Measurements from ENCODE around the gene SOX13. TPM values are rescaled to one million over a fixed set of nuclear protein-coding genes. Genes with fewer than 3 reads are reported as not detected.

The SOX13 gene
- total and polyA plus RNA-seq, 2 of the 4 experiments (the other 2 are of a cell fraction) = 0.54 to 3.5 TPM

DNA sequence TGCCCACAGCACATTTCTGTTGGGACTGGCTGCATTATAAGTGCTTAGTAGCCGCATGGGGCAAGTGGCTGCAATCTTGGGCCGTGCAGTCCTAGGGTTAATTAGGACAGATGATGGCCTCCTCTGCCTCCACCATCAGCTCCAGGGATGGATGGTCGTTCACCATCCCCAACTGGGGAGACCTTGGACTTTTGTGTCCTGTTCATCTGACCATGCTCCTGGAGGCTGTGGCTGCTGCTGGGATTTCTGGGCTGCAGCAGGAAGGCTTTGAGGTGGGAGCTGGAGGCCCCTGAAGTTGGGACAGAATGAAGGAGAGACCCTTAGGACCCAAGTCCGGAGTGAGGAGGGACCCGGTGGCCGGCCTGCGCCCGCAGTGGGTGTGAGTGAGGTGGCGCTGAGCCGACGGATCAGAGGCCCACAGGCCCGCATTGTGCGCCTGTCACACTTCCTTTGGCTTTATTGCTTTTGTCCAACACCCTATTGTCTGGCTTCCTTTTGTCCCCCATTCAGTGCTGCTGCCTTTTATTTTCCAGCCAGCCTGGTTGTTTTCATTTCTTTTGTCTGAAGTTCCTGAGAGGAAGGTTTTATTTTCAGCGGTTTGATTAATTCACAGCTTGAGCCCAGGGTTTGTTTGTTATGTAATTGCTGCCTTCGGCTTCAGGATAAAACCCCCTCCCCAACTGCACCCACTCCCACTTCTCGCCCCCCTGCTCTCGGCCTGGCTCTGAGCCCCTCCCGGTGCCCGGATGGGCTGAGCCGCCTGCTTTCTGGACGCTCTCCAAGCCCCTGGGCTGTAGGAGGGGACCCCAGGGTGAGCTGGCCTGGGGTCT is 35.6 kb downstream of the SOX13 start:
- intact Hi-C loops (cut with micrococcal nuclease) (no loop called here), in situ Hi-C loops (cut with MboI; ENCODE audit: low sequenced_read_pairs) (no loop called here), dilution Hi-C loops (cut with HindIII; ENCODE audit: low sequenced_read_pairs, unreplicated experiment) (no loop called here)
- ChIA-PET POLR2A (ENCODE audit: unreplicated experiment) (no interaction called here), CTCF (interaction anchor here (0.9 kb wide), 1 partner anchor 237 kb away, joined by 3 read pairs; no protein-coding TSS in a partner anchor)
- Histone ChIP-seq H3K9me3 (ENCODE audit: control insufficient read depth, insufficient read depth, low read length) (no peaks in the 10 kb centered on the region), H3K36me3 (ENCODE audit: control insufficient read depth, insufficient read depth, low read length) (no peaks in the 10 kb centered on the region), H3K18ac (ENCODE audit: low read depth, low read length) (no peak overlapping the region), H3K4me1 (ENCODE audit: control insufficient read depth, insufficient read depth, low read length) (peaks cover 7% of the 10 kb centered on the region; the same call in 1 of the 2 replicates), H2AFZ (replicated peaks; ENCODE audit: low read length, poor library complexity) (no peak overlapping the region), H3K4me2 (ENCODE audit: low read depth, low read length) (no peak overlapping the region), H3K14ac (replicated peaks; ENCODE audit: low read depth, low read length) (no peak overlapping the region), H4K8ac (ENCODE audit: low read depth in 2 of 2, low read length in 2 of 2) (no peak overlapping the region), H3K27ac (ENCODE audit: insufficient read depth, low read length) (no peak overlapping the region), H2BK15ac (ENCODE audit: low read depth, low read length) (no peak overlapping the region), H4K20me1 (ENCODE audit: insufficient read depth, low read length) (no peaks in the 10 kb centered on the region; the same call in none of the 2 replicates), H3K9me1 (ENCODE audit: insufficient read depth, low read length) (peaks cover 3% of the 10 kb centered on the region), H3K23ac (ENCODE audit: low read depth, low read length) (no peak overlapping the region), H2BK120ac (ENCODE audit: low read depth, low read length) (no peak overlapping the region), H4K91ac (ENCODE audit: insufficient read depth, low read depth, low read length) (no peak overlapping the region), H3K56ac (ENCODE audit: extremely low read depth, insufficient read depth, low read length) (no peak overlapping the region), H2BK5ac (ENCODE audit: low read depth, low read length, poor library complexity, severe bottlenecking) (no peak overlapping the region), H2BK20ac (ENCODE audit: low read depth, low read length) (no peak overlapping the region), H3K79me1 (ENCODE audit: low read depth in 1 of 2, low read length in 2 of 2) (peaks cover 0 to 7% of the 10 kb centered on the region in 2 experiments; a peak in 2 of 4 replicates), H2AK9ac (replicated peaks; ENCODE audit: low read depth, low read length, poor library complexity) (no peak overlapping the region), H3K9ac (ENCODE audit: low read depth, low read length) (no peak overlapping the region), H3K4ac (ENCODE audit: low read depth, low read length) (no peak overlapping the region), H3K4me3 (ENCODE audit: insufficient read depth, low read depth, low read length) (no peak overlapping the region), H4K5ac (ENCODE audit: low read depth, low read length) (no peak overlapping the region), H3K27me3 (ENCODE audit: control insufficient read depth, insufficient read depth, low read length) (no peaks in the 10 kb centered on the region), H2AK5ac (ENCODE audit: low read depth, low read length) (no peak overlapping the region)
- no TSS peak for BruUV-seq (replicated peaks)
- WGBS, 2 experiments (ENCODE audit: extremely low coverage in 2 of 2, insufficient read length in 1 of 2) = no CpG with 5 or more reads among the region's 21 CpGs
- ATAC-seq (ENCODE audit: low read depth) (no peak), DNase-seq (no peak)
- TF ChIP-seq CEBPB (IDR thresholded peaks at IDR 0.05; ENCODE audit: low read depth, low read length) (no peak), RCOR1 (IDR thresholded peaks at IDR 0.05; ENCODE audit: insufficient replicate concordance, low read length) (no peak), MXI1 (IDR thresholded peaks at IDR 0.05; ENCODE audit: borderline replicate concordance, low read depth, low read length) (no peak), SMC3 (IDR thresholded peaks at IDR 0.05; ENCODE audit: low read depth, low read length) (no peak), NFE2L2 (IDR thresholded peaks at IDR 0.05; ENCODE audit: low read depth, low read length) (no peak), CHD1 (IDR thresholded peaks at IDR 0.05; ENCODE audit: low read depth, low read length) (no peak), MAFK (IDR thresholded peaks at IDR 0.05; ENCODE audit: low read depth, low read length) (no peak)
- TF ChIP-seq, protein P1, sequence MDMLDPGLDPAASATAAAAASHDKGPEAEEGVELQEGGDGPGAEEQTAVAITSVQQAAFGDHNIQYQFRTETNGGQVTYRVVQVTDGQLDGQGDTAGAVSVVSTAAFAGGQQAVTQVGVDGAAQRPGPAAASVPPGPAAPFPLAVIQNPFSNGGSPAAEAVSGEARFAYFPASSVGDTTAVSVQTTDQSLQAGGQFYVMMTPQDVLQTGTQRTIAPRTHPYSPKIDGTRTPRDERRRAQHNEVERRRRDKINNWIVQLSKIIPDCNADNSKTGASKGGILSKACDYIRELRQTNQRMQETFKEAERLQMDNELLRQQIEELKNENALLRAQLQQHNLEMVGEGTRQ (IDR thresholded peaks at IDR 0.05; ENCODE audit: low read depth, low read length) = no peak
- TF ChIP-seq, protein P2, sequence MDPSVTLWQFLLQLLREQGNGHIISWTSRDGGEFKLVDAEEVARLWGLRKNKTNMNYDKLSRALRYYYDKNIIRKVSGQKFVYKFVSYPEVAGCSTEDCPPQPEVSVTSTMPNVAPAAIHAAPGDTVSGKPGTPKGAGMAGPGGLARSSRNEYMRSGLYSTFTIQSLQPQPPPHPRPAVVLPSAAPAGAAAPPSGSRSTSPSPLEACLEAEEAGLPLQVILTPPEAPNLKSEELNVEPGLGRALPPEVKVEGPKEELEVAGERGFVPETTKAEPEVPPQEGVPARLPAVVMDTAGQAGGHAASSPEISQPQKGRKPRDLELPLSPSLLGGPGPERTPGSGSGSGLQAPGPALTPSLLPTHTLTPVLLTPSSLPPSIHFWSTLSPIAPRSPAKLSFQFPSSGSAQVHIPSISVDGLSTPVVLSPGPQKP (IDR thresholded peaks at IDR 0.05; ENCODE audit: borderline replicate concordance, low read depth, low read length) = no peak
